Ascending aorta (tissue), 2 donors: ENCODE measurements around the gene CAMTA1. TPM values are rescaled to one million over a fixed set of nuclear protein-coding genes. Genes with fewer than 3 reads are reported as not detected.

Experiments
- DNase-seq, 2 donors: peaks; one replicate each; pipeline ENCODE4 v3.0.0-alpha.2; 2019; ENCODE audit warnings: low spot score in 2 of 2
- H3K27ac ChIP-seq, 2 donors: fragments of 200-600 bp; sonication (generic); one replicate each; pipeline ENCODE4 v1.5.1; 2016 to 2017; ENCODE audit warnings: mild to moderate bottlenecking in 1 of 2
- H3K27me3 ChIP-seq: fragments of 200-600 bp; sonication (generic); one replicate; pipeline ENCODE4 v1.5.1; 2017
- H3K36me3 ChIP-seq, 2 donors: fragments of 200-600 bp; sonication (generic); one replicate each; pipeline ENCODE4 v1.5.1; 2016
- H3K4me1 ChIP-seq, 2 donors: fragments of 200-600 bp; sonication (generic); one replicate each; pipeline ENCODE4 v1.5.1; 2016 to 2017; ENCODE audit warnings: mild to moderate bottlenecking in 1 of 2
- H3K4me3 ChIP-seq, 2 donors: fragments of 200-600 bp; sonication (generic); one replicate each; pipeline ENCODE4 v1.5.1; 2016 to 2017; ENCODE audit warnings: mild to moderate bottlenecking in 1 of 2
- H3K9me3 ChIP-seq, 2 donors: fragments of 200-600 bp; sonication (generic); one replicate each; pipeline ENCODE4 v1.5.1; 2016
- intact Hi-C: fragments of 100-400 bp; cut with DNase I; formaldehyde crosslinking; loops from one replicate; pipeline ENCODE4 v1.15.1; 2023
- total RNA-seq: library from RNA; depleted of rRNA; stranded (reverse); fragments of >200 nt; gene quantifications from one replicate; pipeline ENCODE4 v1.1.0, GENCODE V29; 2016
- TF ChIP-seq, protein P1 (sequence below), 3 experiments: fragments of 200-600 bp in 2 of 3; fragments of 450-650 bp in 1 of 3; sonication (generic) in 2 of 3; IDR thresholded peaks; one replicate each; pipeline ENCODE4 v1.5.1; 2016 to 2019; ENCODE audit warnings: antibody characterized with exemption in 3 of 3, mild to moderate bottlenecking in 1 of 3, moderate library complexity in 1 of 3

CAMTA1 gene
- total RNA-seq, 1 donor from 2014 or later, result 53.3 TPM

DNA sequence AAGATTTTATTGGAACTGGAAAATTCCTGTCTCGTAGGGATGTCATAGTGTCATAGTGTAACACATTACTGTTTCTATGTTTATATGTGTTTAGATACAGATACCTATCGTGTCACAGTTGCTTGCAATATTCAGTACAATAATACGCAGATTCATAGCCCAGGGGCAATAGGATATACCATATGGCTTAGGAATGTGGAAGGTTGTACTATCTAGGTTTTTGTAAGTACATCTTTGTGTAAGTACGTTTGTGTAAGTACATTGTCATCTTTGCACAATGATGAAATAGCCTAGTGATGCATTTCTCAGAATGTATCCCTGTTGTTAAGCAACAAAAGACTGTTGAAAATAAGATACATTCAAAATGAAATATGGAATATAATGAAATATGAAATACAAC, 68.9 kb downstream of the CAMTA1 start:
- no peak for DNase-seq
- no peak overlapping the region for H3K27ac ChIP-seq
- no peaks in the 10 kb centered on the region for H3K27me3 ChIP-seq
- TF ChIP-seq, protein P1, sequence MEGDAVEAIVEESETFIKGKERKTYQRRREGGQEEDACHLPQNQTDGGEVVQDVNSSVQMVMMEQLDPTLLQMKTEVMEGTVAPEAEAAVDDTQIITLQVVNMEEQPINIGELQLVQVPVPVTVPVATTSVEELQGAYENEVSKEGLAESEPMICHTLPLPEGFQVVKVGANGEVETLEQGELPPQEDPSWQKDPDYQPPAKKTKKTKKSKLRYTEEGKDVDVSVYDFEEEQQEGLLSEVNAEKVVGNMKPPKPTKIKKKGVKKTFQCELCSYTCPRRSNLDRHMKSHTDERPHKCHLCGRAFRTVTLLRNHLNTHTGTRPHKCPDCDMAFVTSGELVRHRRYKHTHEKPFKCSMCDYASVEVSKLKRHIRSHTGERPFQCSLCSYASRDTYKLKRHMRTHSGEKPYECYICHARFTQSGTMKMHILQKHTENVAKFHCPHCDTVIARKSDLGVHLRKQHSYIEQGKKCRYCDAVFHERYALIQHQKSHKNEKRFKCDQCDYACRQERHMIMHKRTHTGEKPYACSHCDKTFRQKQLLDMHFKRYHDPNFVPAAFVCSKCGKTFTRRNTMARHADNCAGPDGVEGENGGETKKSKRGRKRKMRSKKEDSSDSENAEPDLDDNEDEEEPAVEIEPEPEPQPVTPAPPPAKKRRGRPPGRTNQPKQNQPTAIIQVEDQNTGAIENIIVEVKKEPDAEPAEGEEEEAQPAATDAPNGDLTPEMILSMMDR (IDR thresholded peaks at IDR 0.05), result no peak
- intact Hi-C loops, result no loop called here
- H3K9me3 ChIP-seq, result no peaks in the 10 kb centered on the region
- H3K36me3 ChIP-seq, result peaks cover 0 to 12% of the 10 kb centered on the region in 2 donors
- H3K4me3 ChIP-seq, result no peak overlapping the region
- H3K4me1 ChIP-seq, result peaks cover 0 to 2% of the 10 kb centered on the region in 2 donors

DNA sequence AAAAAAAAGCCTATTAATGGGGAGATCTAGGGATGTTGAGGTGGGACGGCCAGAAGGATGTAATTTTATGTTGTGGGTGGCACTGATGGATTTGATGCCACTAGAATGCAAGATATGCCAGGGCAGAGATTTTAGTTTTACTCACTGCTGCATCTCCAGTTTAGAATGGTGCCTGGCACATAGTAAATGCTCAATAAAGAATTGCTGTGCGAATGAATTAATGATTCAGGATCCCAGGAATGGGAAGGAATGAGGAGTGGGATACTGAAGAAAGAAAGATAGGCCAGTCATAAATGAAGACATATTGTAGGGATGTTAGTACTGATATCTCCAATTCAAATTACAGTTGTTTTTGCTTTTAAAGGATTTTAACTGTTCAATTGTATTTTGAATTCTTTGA, 72.6 kb downstream of the CAMTA1 start:
- peaks cover 4 to 21% of the 10 kb centered on the region in 2 donors for H3K4me1 ChIP-seq
- no peak overlapping the region for H3K4me3 ChIP-seq
- no peaks in the 10 kb centered on the region for H3K9me3 ChIP-seq
- no peak for DNase-seq
- peak overlapping the region; percentile 43 to 56 for H3K27ac ChIP-seq
- intact Hi-C loops, result loop anchor here (5.0 kb wide), 1 partner anchor 59 kb away; no protein-coding TSS in a partner anchor
- peaks cover 0 to 12% of the 10 kb centered on the region in 2 donors for H3K36me3 ChIP-seq
- TF ChIP-seq, protein P1 (IDR thresholded peaks at IDR 0.05), result no peak
- no peaks in the 10 kb centered on the region for H3K27me3 ChIP-seq

DNA sequence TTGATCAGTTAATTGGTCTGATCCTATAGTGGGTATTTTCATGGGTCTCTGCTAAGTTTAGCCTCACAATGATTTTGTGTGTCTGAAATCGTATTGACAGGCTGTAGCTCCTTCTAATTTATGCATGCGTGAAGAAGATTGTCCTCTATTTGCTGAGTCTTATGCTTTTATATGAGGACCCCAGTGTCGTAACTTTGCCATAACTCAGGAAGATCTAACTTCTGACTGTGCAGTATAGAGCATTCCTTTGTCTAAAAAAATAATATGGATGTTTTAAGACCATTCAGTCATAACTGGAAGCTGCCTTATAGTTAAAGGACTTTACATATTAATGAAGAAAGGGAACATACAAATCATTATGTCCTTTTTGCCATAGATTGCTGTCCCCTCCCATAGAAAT, 73.3 kb downstream of the CAMTA1 start:
- Histone ChIP-seq H3K27me3 (no peaks in the 10 kb centered on the region), H3K27ac (peak overlapping the region in 1 of 2 donors; percentile 53), H3K36me3 (peaks cover 0 to 12% of the 10 kb centered on the region in 2 donors), H3K9me3 (no peaks in the 10 kb centered on the region), H3K4me3 (no peak overlapping the region), H3K4me1 (peaks cover 4 to 21% of the 10 kb centered on the region in 2 donors)
- intact Hi-C loops, result loop anchor here (5.0 kb wide), 1 partner anchor 59 kb away; no protein-coding TSS in a partner anchor
- no peak for DNase-seq
- TF ChIP-seq, protein P1 (IDR thresholded peaks at IDR 0.05), result no peak

DNA sequence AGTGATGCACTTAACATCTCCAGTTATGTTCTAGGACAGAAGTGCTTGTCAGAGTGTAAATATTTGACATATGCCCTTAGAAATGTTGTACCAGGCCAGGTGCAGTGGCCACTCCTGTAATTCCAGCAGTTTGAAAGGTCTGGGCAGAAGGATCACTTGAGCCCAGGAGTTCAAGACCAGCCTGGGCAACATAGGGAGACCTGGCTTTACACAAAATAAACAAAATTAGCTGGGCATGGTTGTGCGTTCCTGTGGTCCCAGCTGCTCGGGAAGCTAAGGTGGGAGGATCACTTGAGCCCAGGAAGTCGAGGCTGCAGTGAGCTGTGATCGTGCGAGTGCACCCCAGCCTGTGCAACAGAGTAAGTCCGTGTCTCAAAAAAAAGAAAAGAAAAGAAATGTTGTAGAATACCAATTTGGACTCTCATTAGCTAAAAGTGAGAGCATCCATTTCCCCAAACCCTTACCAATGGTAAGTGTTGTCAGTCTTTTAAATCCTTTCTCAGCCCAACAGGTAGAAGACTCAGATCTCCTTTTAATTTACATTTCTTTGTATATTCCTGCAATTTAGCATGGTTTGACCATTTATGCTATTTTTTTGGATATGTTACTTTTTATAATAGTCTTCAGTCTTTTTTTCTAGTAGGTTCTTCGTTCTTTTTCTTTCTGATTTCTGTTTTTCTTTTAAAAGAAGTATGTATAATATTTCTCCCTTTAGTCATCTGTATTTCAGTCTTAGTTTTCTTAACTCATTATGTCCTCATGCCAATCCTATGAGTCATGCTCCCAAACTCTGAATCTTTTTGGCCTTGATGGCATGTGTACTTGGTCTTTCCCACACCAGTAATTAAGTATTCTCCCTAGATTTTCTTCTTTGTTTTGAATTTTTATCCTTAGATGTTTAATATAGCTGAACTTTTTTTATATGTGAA, 74.4 kb downstream of the CAMTA1 start:
- H3K27ac ChIP-seq, result peak overlapping the region; percentile 80 to 84

DNA sequence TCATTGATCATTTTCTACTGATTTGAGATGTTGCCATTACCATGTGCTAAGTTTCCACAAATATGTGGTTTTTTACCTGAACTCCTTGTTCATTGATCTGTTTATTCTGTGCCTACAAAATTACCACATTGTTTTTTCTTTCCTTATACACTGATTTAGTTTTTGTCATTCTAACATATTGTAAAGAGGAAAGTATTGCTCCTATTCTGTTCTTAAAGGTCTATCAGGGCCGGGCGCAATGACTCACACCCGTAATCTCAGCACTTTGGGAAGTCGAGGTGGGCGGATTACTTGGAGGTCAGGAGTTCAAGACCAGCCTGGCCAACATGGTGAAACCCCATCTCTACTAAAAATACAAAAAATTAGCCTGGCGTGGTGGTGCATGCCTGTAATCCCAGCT, 75.1 kb downstream of the CAMTA1 start:
- Histone ChIP-seq H3K9me3 (no peaks in the 10 kb centered on the region), H3K36me3 (peaks cover 0 to 5% of the 10 kb centered on the region in 2 donors), H3K4me3 (no peak overlapping the region), H3K27ac (peak overlapping the region; percentile 80 to 84), H3K4me1 (peaks cover 4 to 21% of the 10 kb centered on the region in 2 donors), H3K27me3 (no peaks in the 10 kb centered on the region)
- DNase-seq, result no peak
- TF ChIP-seq, protein P1 (IDR thresholded peaks at IDR 0.05), result no peak
- intact Hi-C loops, result loop anchor here (1.0 to 5.0 kb wide), 2 partner anchors 33 to 75 kb away; partner anchors contain the start of gene CAMTA1

More for the DNA sequence above, 74.4 kb downstream of the CAMTA1 start:
- Histone ChIP-seq H3K27me3 (no peaks in the 10 kb centered on the region), H3K4me1 (peaks cover 4 to 21% of the 10 kb centered on the region in 2 donors), H3K9me3 (no peaks in the 10 kb centered on the region), H3K36me3 (peaks cover 0 to 7% of the 10 kb centered on the region in 2 donors), H3K4me3 (peak overlapping the region in 1 of 2 donors; percentile 18)
- no peak for DNase-seq
- intact Hi-C loops, result loop anchor here (1.0 to 5.0 kb wide), 3 partner anchors 32 to 74 kb away; partner anchors contain the start of gene CAMTA1
- TF ChIP-seq, protein P1 (IDR thresholded peaks at IDR 0.05), result no peak
